Duodenal mucosa (tissue), 2 donors: Measurements from ENCODE around the gene SLC8A3.

Source experiments
- H3K27ac ChIP-seq: one replicate; pipeline ENCODE4 v1.7.0; 2013; ENCODE audit warnings: low read depth, low read length
- H3K27me3 ChIP-seq, 2 donors: one replicate each; pipeline ENCODE4 v1.7.0; 2013; ENCODE audit warnings: low read length in 2 of 2, control low read depth in 1 of 2; ENCODE audit not compliant: insufficient read depth in 2 of 2, control insufficient read depth in 1 of 2
- H3K36me3 ChIP-seq, 2 donors: one replicate each; pipeline ENCODE4 v1.7.0; 2013; ENCODE audit warnings: low read length in 2 of 2, control low read depth in 1 of 2; ENCODE audit not compliant: insufficient read depth in 2 of 2, control insufficient read depth in 1 of 2
- H3K4me1 ChIP-seq, 2 donors: one replicate each; pipeline ENCODE4 v1.7.0; 2013; ENCODE audit warnings: low read length in 2 of 2, control low read depth in 1 of 2; ENCODE audit not compliant: insufficient read depth in 2 of 2, control insufficient read depth in 1 of 2
- H3K4me3 ChIP-seq, 2 donors: one replicate each; pipeline ENCODE4 v1.7.0; 2013; ENCODE audit warnings: low read length in 2 of 2, low read depth in 1 of 2
- H3K9ac ChIP-seq, 2 donors: one replicate each; pipeline ENCODE4 v1.7.0; 2013; ENCODE audit warnings: low read length in 2 of 2, low read depth in 1 of 2
- H3K9me3 ChIP-seq, 2 donors: one replicate each; pipeline ENCODE4 v1.7.0; 2013; ENCODE audit warnings: low read length in 2 of 2, control low read depth in 1 of 2; ENCODE audit not compliant: control insufficient read depth in 1 of 2

Gene SLC8A3

DNA sequence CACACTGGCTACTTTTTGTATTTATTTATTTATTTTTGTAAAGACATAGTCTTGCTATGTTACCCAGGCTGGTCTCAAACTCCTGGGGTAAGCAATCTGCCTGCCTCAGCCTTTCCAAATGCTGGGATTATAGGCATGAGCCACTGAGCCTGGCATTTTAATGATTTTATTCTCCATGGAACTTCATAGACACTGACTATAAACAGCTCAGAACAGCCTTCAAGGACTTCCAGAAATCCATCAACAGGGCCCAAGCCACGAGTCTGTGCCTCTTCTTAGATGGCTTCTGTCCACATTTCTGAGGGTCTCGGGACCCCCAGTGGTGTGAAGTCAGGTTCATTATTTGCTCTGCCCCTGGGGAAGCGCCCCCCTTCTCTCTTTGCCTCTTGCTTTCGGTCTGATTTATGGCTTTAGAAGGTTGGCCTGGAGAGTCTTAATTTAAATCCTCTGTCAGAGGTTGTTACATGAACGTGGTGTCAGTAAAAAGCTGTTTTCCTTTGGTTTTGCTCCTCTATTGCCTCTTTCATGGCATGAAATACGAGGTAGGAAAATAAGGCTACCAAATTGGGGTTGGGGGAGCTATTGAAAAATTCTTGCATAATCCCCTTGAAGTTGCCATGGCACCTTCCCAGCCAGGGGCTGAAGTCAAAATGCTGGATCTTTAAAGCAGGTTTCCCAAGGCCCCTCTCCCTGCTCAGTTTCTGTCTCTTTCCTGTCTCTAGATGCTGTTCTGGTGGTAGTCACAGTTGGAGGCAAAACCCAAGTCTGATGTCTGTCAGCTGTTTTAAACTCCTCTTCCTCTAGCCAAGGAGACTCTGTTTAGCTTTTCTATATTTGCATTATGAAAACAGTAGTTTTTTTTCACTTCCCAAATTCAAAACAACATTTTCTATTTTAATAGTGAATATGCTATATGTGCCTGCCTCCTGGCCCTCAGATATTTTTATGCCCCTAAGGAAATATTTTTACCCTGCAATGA lies 180.2 kb downstream of the SLC8A3 start:
- no peaks in the 10 kb centered on the region for H3K27me3 ChIP-seq
- no peak overlapping the region for H3K4me3 ChIP-seq
- no peaks in the 10 kb centered on the region for H3K36me3 ChIP-seq
- H3K27ac ChIP-seq = no peak overlapping the region
- H3K9ac ChIP-seq = no peak overlapping the region
- peaks cover 0 to 18% of the 10 kb centered on the region in 2 donors for H3K4me1 ChIP-seq
- H3K9me3 ChIP-seq = no peaks in the 10 kb centered on the region

DNA sequence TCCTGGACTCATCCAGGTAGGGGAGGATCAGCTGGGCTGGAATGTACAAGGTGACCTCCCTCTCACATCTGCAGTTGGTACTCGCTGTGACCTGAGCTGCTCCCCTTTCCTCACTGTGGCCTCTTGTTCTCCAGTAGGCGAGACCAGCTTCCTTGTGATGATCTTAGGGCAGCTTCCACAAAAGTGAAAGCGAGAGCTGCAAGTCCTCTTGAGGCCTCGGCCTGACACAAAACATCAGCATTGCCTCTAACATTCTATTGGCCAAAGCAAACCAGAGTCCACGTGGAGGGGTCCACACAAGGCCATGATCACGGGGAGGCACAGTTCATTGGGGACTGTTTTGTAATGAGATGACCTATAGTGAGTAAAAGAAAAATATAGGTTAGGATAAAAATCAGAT lies 182.1 kb downstream of the SLC8A3 start:
- H3K27me3 ChIP-seq = no peaks in the 10 kb centered on the region
- peaks cover 0 to 18% of the 10 kb centered on the region in 2 donors for H3K4me1 ChIP-seq
- H3K36me3 ChIP-seq = no peaks in the 10 kb centered on the region
- no peak overlapping the region for H3K9ac ChIP-seq
- no peak overlapping the region for H3K4me3 ChIP-seq
- H3K27ac ChIP-seq = no peak overlapping the region
- no peaks in the 10 kb centered on the region for H3K9me3 ChIP-seq

- Histone ChIP-seq H3K27me3 (no peaks in the 10 kb centered on the region), H3K27ac (no peak overlapping the region), H3K9me3 (no peaks in the 10 kb centered on the region), H3K36me3 (no peaks in the 10 kb centered on the region), H3K4me1 (peaks cover 0 to 18% of the 10 kb centered on the region in 2 donors), H3K4me3 (no peak overlapping the region), H3K9ac (no peak overlapping the region)
Measured at GRCh38 chr14:70005281-70005805, 183.4 kb downstream of the SLC8A3 start.

GRCh38 chr14:70004791-70005190 lies 184.0 kb downstream of the SLC8A3 start:
- H3K36me3 ChIP-seq = no peaks in the 10 kb centered on the region
- H3K27me3 ChIP-seq = no peaks in the 10 kb centered on the region
- no peaks in the 10 kb centered on the region for H3K9me3 ChIP-seq
- no peak overlapping the region for H3K27ac ChIP-seq
- H3K4me3 ChIP-seq = no peak overlapping the region
- no peak overlapping the region for H3K9ac ChIP-seq
- peaks cover 0 to 18% of the 10 kb centered on the region in 2 donors for H3K4me1 ChIP-seq

GRCh38 chr14:70002589-70003346 lies 186.0 kb downstream of the SLC8A3 start:
- H3K9ac ChIP-seq = no peak overlapping the region
- H3K4me3 ChIP-seq = no peak overlapping the region
- no peak overlapping the region for H3K27ac ChIP-seq
- no peaks in the 10 kb centered on the region for H3K36me3 ChIP-seq
- H3K9me3 ChIP-seq = no peaks in the 10 kb centered on the region
- H3K27me3 ChIP-seq = no peaks in the 10 kb centered on the region
- H3K4me1 ChIP-seq = peaks cover 0 to 14% of the 10 kb centered on the region in 2 donors

- H3K4me3 ChIP-seq = no peak overlapping the region
- no peak overlapping the region for H3K27ac ChIP-seq
- H3K27me3 ChIP-seq = no peaks in the 10 kb centered on the region
- H3K9me3 ChIP-seq = no peaks in the 10 kb centered on the region
- no peak overlapping the region for H3K9ac ChIP-seq
- peaks cover 0 to 11% of the 10 kb centered on the region in 2 donors for H3K4me1 ChIP-seq
- no peaks in the 10 kb centered on the region for H3K36me3 ChIP-seq
Measured at GRCh38 chr14:70000601-70001000, 188.2 kb downstream of the SLC8A3 start.

DNA sequence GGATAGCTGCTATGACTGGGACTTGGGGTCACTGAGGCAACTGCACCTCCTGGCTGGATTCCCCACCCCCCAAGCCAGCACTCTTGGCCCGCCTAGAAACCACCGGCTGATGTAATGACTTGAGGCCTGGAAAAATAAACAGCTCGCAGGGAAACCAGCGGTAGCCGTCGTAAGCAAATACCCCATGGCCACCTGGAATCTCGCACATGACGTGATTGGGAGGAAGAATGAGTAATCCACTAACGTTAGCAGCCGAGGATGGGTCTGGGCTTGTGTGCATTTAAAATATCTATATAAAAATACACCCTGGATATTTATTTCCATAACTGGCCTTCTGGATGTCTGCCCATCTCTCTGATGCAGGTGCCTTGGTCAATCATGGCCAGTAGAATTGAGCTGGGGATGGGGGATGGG lies 189.5 kb downstream of the SLC8A3 start:
- Histone ChIP-seq H3K27me3 (no peaks in the 10 kb centered on the region), H3K36me3 (no peaks in the 10 kb centered on the region), H3K27ac (no peak overlapping the region), H3K9ac (no peak overlapping the region), H3K9me3 (no peaks in the 10 kb centered on the region), H3K4me3 (no peak overlapping the region), H3K4me1 (no peaks in the 10 kb centered on the region)

DNA sequence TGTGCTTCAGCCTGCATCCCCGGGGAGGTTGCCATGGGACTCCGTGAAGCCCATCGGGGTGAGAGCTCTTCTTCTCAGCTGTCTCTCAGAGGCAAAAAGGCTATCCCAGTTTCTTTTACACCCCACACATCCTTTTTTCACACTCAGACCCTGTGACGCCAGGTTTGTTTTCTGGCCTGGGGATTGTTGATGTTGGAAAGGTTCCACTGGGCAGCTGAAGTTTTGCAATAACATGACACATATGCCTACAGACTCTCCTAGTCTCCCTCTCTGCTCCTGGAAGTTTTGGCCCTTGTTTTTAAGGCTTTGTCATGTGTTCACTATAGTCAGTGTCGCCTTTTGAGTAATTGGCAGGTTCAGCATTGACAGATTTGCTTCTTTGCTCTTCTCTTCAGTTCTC lies 190.9 kb downstream of the SLC8A3 start:
- H3K4me3 ChIP-seq = no peak overlapping the region
- H3K9me3 ChIP-seq = no peaks in the 10 kb centered on the region
- no peak overlapping the region for H3K9ac ChIP-seq
- H3K27me3 ChIP-seq = no peaks in the 10 kb centered on the region
- H3K4me1 ChIP-seq = no peaks in the 10 kb centered on the region
- no peak overlapping the region for H3K27ac ChIP-seq
- H3K36me3 ChIP-seq = no peaks in the 10 kb centered on the region

GRCh38 chr14:69996216-69996615 lies 192.5 kb downstream of the SLC8A3 start:
- Histone ChIP-seq H3K27ac (no peak overlapping the region), H3K4me3 (no peak overlapping the region), H3K9ac (no peak overlapping the region), H3K9me3 (no peaks in the 10 kb centered on the region), H3K27me3 (no peaks in the 10 kb centered on the region), H3K36me3 (no peaks in the 10 kb centered on the region), H3K4me1 (peaks cover 0 to 5% of the 10 kb centered on the region in 2 donors)
